Ascending aorta (tissue), 2 donors: ENCODE data around the gene ATG16L1. TPM values are rescaled to one million over a fixed set of nuclear protein-coding genes. Genes with fewer than 3 reads are reported as not detected.
A peak's percentile ranks its signal among the peaks of the same experiment; 100 is the strongest.

ENCODE experiments used
- DNase-seq, 2 donors: peaks; one replicate each; pipeline ENCODE4 v3.0.0-alpha.2; 2019; ENCODE audit warnings: low spot score in 2 of 2
- H3K27ac ChIP-seq, 2 donors: fragments of 200-600 bp; sonication (generic); one replicate each; pipeline ENCODE4 v1.5.1; 2016 to 2017; ENCODE audit warnings: mild to moderate bottlenecking in 1 of 2
- H3K27me3 ChIP-seq: fragments of 200-600 bp; sonication (generic); one replicate; pipeline ENCODE4 v1.5.1; 2017
- H3K36me3 ChIP-seq, 2 donors: fragments of 200-600 bp; sonication (generic); one replicate each; pipeline ENCODE4 v1.5.1; 2016
- H3K4me1 ChIP-seq, 2 donors: fragments of 200-600 bp; sonication (generic); one replicate each; pipeline ENCODE4 v1.5.1; 2016 to 2017; ENCODE audit warnings: mild to moderate bottlenecking in 1 of 2
- H3K4me3 ChIP-seq, 2 donors: fragments of 200-600 bp; sonication (generic); one replicate each; pipeline ENCODE4 v1.5.1; 2016 to 2017; ENCODE audit warnings: mild to moderate bottlenecking in 1 of 2
- H3K9me3 ChIP-seq, 2 donors: fragments of 200-600 bp; sonication (generic); one replicate each; pipeline ENCODE4 v1.5.1; 2016
- CTCF ChIP-seq, 3 experiments: fragments of 200-600 bp in 2 of 3; fragments of 450-650 bp in 1 of 3; sonication (generic) in 2 of 3; IDR thresholded peaks; one replicate each; pipeline ENCODE4 v1.5.1; 2016 to 2019; ENCODE audit warnings: antibody characterized with exemption in 3 of 3, mild to moderate bottlenecking in 1 of 3, moderate library complexity in 1 of 3
- intact Hi-C: fragments of 100-400 bp; cut with DNase I; formaldehyde crosslinking; loops from one replicate; pipeline ENCODE4 v1.15.1; 2023
- total RNA-seq: library from RNA; depleted of rRNA; stranded (reverse); fragments of >200 nt; gene quantifications from one replicate; pipeline ENCODE4 v1.1.0, GENCODE V29; 2016

Gene ATG16L1
- total RNA-seq, 1 donor from 2014 or later, result 28.1 TPM

DNA sequence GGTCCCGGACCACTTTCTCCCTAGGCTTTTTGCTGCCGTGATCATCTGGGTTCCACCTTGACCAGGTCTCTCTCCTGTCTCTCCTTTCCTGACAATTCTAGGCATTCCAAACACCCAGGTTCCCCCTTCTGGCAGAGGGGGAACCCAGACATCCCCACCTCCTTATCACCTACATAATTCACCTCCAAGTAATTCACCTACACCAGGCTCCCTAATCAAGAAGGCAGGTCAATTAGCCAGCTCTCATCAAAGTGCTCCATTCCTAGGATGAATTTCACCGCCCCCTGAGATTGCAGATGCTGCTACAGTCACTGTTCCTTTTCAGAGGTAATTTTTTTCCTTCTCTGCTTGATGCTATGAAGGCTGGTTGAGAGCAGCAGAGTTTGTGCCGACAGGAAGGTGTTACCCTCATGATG lies 42.3 kb upstream of the ATG16L1 start:
- peaks cover 8 to 12% of the 10 kb centered on the region in 2 donors for H3K4me1 ChIP-seq
- no peaks in the 10 kb centered on the region for H3K27me3 ChIP-seq
- no peak overlapping the region for H3K4me3 ChIP-seq
- H3K36me3 ChIP-seq, result no peaks in the 10 kb centered on the region
- TF ChIP-seq CTCF (IDR thresholded peaks at IDR 0.05), result no peak
- peak overlapping the region in 1 of 2 donors; percentile 9 for H3K27ac ChIP-seq
- DNase-seq, result no peak
- intact Hi-C loops, result no loop called here
- H3K9me3 ChIP-seq, result no peaks in the 10 kb centered on the region

DNA sequence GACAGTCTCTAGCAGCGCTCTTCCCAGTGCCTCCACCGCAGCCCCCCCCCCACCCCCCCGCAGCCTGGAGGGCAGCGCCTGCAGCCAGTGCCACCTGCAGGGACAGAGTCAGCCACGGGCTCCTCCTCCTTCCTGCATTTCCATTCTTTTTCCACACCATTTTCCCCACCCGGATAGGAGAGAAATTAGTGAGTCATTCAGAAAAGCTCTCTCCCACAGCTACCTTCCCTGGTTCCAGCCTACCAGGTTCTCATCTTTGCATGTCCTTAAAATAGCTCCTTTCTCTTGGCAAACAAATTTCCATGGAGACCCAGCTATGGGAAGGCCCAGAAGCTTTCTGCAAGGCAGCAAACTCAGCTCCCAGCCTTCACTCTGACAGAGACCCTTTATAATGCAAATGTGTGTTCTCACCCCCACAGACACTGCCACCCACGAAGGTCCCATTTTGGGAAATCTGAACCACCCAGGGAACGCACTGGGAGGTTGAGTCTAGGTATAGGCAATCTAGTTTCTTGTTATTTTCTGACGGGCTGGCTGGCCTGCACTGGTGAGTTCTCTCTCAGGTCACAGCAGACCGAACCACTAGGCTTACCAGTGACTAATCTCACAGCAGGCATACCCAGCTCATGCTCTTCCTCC lies 41.8 kb upstream of the ATG16L1 start:
- peaks cover 8 to 12% of the 10 kb centered on the region in 2 donors for H3K4me1 ChIP-seq
- H3K9me3 ChIP-seq, result no peaks in the 10 kb centered on the region
- no peaks in the 10 kb centered on the region for H3K36me3 ChIP-seq
- H3K4me3 ChIP-seq, result no peak overlapping the region
- no peak for DNase-seq
- peak overlapping the region in 1 of 2 donors; percentile 9 for H3K27ac ChIP-seq
- H3K27me3 ChIP-seq, result no peaks in the 10 kb centered on the region
- no peak for TF ChIP-seq CTCF (IDR thresholded peaks at IDR 0.05)
- intact Hi-C loops, result no loop called here

DNA sequence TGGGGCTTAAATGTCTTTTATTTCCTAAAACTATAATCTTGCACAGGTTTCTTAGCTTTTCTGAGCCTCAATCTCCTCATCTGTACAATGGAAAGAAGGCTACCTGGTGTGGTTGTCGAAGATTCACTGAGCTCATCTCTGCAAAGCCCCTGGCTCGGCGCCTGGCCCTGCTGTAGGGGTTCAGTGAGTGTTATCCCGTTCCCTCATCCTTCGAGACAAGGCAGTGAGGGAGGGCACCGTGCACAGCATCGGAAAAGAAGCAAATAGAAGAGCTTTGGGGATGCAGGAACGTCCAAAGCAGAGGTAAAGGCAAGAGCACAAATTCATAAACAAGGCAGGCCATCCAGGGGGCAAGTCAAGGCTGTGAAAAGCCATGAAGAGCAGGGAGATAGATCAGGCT lies 41.2 kb upstream of the ATG16L1 start:
- Histone ChIP-seq H3K27me3 (no peaks in the 10 kb centered on the region), H3K36me3 (no peaks in the 10 kb centered on the region), H3K4me3 (no peak overlapping the region), H3K9me3 (no peaks in the 10 kb centered on the region), H3K27ac (no peak overlapping the region), H3K4me1 (peaks cover 8 to 12% of the 10 kb centered on the region in 2 donors)
- DNase-seq, result no peak
- TF ChIP-seq CTCF (IDR thresholded peaks at IDR 0.05), result no peak
- intact Hi-C loops, result no loop called here

GRCh38 chr2:233210843-233211547 lies 40.5 kb upstream of the ATG16L1 start:
- no peaks in the 10 kb centered on the region for H3K27me3 ChIP-seq
- intact Hi-C loops, result no loop called here
- peak overlapping the region; percentile 51 to 54 for H3K4me3 ChIP-seq
- H3K4me1 ChIP-seq, result peaks cover 8 to 12% of the 10 kb centered on the region in 2 donors
- peak overlapping the region; percentile 63 to 68 for H3K27ac ChIP-seq
- no peaks in the 10 kb centered on the region for H3K36me3 ChIP-seq
- peak in 1 of 2 donors; percentile 77 for DNase-seq
- no peaks in the 10 kb centered on the region for H3K9me3 ChIP-seq
- no peak for TF ChIP-seq CTCF (IDR thresholded peaks at IDR 0.05)

DNA sequence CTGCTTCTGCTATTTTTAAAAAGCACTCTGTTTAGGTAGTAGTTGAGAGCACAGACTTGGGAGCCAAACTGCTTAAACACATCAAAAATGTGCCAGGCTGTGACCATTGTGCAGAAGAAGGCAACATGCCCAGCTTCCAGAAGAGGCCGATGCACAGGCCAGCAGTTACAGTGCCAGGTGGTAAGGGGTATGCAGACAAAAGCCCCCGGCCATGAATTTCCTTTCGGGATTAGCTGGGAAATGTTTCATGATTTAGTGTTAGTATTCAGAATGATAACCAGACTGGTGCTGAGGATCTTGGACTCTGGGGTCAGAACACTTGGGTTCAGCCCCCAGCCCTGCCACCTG lies 40.0 kb upstream of the ATG16L1 start:
- Histone ChIP-seq H3K27ac (peak overlapping the region; percentile 63 to 68), H3K36me3 (no peaks in the 10 kb centered on the region), H3K4me3 (peak overlapping the region; percentile 51 to 54), H3K27me3 (no peaks in the 10 kb centered on the region), H3K9me3 (no peaks in the 10 kb centered on the region), H3K4me1 (peaks cover 8 to 12% of the 10 kb centered on the region in 2 donors)
- no peak for TF ChIP-seq CTCF (IDR thresholded peaks at IDR 0.05)
- intact Hi-C loops, result no loop called here
- DNase-seq, result no peak
